Gastroesophageal sphincter (tissue), 4 donors: ENCODE measurements around the gene MCRIP2. TPM values are rescaled to one million over a fixed set of nuclear protein-coding genes. Genes with fewer than 3 reads are reported as not detected.
A peak's percentile ranks its signal among the peaks of the same experiment; 100 is the strongest.

Experiments
- ATAC-seq: fragments of 150-250 bp; one replicate; pipeline ENCODE4 v1.9.1; 2016; ENCODE audit warnings: mild to moderate bottlenecking, moderate library complexity
- H3K27ac ChIP-seq, 4 donors: fragments of 200-600 bp; sonication (generic) in 3 of 4; 1 replicate in 3 of 4; 2 replicates in 1 of 4; pipeline ENCODE4 v1.5.1; 2016 to 2019
- H3K27me3 ChIP-seq: fragments of 200-600 bp; sonication (generic); one replicate; pipeline ENCODE4 v1.5.1; 2019
- H3K36me3 ChIP-seq, 2 donors: fragments of 200-600 bp; sonication (generic); one replicate each; pipeline ENCODE4 v1.5.1; 2019; ENCODE audit warnings: control low read depth in 1 of 2
- H3K4me1 ChIP-seq, 3 donors: fragments of 200-600 bp; sonication (generic); 1 replicate in 2 of 3; 2 replicates in 1 of 3; pipeline ENCODE4 v1.5.1; 2016 to 2019; ENCODE audit warnings: control low read depth in 2 of 3
- H3K4me3 ChIP-seq, 2 donors: fragments of 200-600 bp; sonication (generic); one replicate each; pipeline ENCODE4 v1.5.1; 2019; ENCODE audit warnings: mild to moderate bottlenecking in 1 of 2, moderate library complexity in 1 of 2
- H3K9me3 ChIP-seq, 3 donors: fragments of 200-600 bp; sonication (generic); one replicate each; pipeline ENCODE4 v1.5.1; 2017 to 2019; ENCODE audit warnings: control low read depth in 2 of 3
- EP300 ChIP-seq: sonication (generic); formaldehyde crosslinking; IDR thresholded peaks from one replicate; pipeline ENCODE4 v1.6.1; 2017; ENCODE audit warnings: antibody characterized with exemption, mild to moderate bottlenecking
- POLR2A ChIP-seq, 2 donors: fragments of 450-650 bp; IDR thresholded peaks; one replicate each; pipeline ENCODE4 v1.6.1; 2017; ENCODE audit warnings: antibody characterized with exemption in 2 of 2, mild to moderate bottlenecking in 2 of 2, moderate library complexity in 1 of 2
- POLR2AphosphoS5 ChIP-seq: sonication (generic); formaldehyde crosslinking; IDR thresholded peaks from one replicate; pipeline ENCODE4 v1.6.1; 2017; ENCODE audit warnings: antibody characterized with exemption
- whole genome bisulfite sequencing, 2 donors: methylation state at CpG; one replicate each; pipeline ENCODE4 v1.1.5; 2018; ENCODE audit warnings: low coverage in 1 of 2; 5-methylcytosine and 5-hydroxymethylcytosine counted together
- total RNA-seq, 4 donors: library from RNA; depleted of rRNA; stranded (reverse); fragments of >200 nt; gene quantifications; one replicate each; pipeline ENCODE4 v1.1.0, GENCODE V29; 2016
- TF ChIP-seq, protein P1 (sequence below), 4 experiments: fragments of 200-600 bp in 2 of 4; fragments of 450-650 bp in 2 of 4; sonication (generic) in 1 of 4; IDR thresholded peaks; one replicate each; pipeline ENCODE4 v1.5.1; 2017 to 2019; ENCODE audit warnings: antibody characterized with exemption in 4 of 4, mild to moderate bottlenecking in 2 of 4, moderate library complexity in 2 of 4

Gene MCRIP2
- total RNA-seq, 4 donors from 2014 or later: 25.4 to 70.0 (median 51.9) TPM

DNA sequence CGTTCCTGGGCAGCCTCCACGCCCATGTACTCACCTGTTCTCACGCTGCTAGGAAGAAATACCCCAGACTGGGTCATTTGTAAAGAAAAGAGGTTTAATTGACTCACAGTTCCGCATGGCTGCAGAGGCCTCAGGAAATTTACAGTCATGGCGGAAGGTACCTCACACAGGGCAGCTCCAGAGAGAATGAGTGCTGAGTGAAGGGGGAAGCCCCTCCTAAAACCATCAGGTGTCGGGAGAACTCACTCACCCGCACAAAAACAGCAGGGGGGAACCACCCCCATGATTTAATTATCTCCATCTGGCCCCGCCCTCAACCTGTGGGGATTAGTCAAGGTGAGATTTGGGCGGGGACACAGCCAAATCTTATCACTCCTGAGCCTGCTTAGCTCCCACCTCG is 33.6 kb upstream of the MCRIP2 start:
- Histone ChIP-seq H3K4me1 (peaks cover 0 to 10% (median 2%) of the 10 kb centered on the region in 3 donors), H3K9me3 (no peaks in the 10 kb centered on the region), H3K27me3 (no peaks in the 10 kb centered on the region), H3K27ac (no peak overlapping the region), H3K36me3 (peaks cover 0 to 5% of the 10 kb centered on the region in 2 donors), H3K4me3 (no peak overlapping the region)
- TF ChIP-seq POLR2AphosphoS5: no peak
- no peak for TF ChIP-seq EP300
- TF ChIP-seq, protein P1, sequence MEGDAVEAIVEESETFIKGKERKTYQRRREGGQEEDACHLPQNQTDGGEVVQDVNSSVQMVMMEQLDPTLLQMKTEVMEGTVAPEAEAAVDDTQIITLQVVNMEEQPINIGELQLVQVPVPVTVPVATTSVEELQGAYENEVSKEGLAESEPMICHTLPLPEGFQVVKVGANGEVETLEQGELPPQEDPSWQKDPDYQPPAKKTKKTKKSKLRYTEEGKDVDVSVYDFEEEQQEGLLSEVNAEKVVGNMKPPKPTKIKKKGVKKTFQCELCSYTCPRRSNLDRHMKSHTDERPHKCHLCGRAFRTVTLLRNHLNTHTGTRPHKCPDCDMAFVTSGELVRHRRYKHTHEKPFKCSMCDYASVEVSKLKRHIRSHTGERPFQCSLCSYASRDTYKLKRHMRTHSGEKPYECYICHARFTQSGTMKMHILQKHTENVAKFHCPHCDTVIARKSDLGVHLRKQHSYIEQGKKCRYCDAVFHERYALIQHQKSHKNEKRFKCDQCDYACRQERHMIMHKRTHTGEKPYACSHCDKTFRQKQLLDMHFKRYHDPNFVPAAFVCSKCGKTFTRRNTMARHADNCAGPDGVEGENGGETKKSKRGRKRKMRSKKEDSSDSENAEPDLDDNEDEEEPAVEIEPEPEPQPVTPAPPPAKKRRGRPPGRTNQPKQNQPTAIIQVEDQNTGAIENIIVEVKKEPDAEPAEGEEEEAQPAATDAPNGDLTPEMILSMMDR (IDR thresholded peaks at IDR 0.05): no peak
- no peak for TF ChIP-seq POLR2A (IDR thresholded peaks at IDR 0.05)
- WGBS, 2 donors: 62 to 73% methylated on average over 2 to 5 of the region's 10 CpGs
- ATAC-seq: no peak

DNA sequence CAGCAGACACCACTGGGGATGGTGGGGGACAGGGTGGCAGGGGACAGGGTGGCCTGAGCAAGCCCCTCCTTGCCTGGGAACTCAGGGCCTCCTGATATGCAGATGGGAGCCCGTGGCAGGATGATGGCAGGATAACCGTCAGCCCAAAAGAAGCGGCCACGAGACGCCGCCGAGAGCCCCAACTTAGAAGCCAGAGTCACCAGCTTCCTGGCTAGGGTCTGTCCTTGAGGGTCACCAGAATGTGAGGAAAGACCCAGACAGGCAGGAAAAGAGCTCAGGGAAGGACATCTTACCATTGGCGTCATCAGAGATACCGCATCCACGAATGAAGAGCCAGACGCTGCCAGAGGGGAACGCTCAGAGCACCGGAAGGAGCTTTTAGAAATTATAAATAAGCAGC is 32.3 kb upstream of the MCRIP2 start:
- H3K36me3 ChIP-seq: peaks cover 0 to 12% of the 10 kb centered on the region in 2 donors
- no peak overlapping the region for H3K27ac ChIP-seq
- H3K4me1 ChIP-seq: peaks cover 0 to 10% (median 2%) of the 10 kb centered on the region in 3 donors
- WGBS, 2 donors: 96 to 100% methylated on average over 1 to 4 of the region's 13 CpGs
- H3K9me3 ChIP-seq: no peaks in the 10 kb centered on the region
- ATAC-seq: no peak
- H3K27me3 ChIP-seq: no peaks in the 10 kb centered on the region
- TF ChIP-seq, protein P1 (IDR thresholded peaks at IDR 0.05): no peak
- no peak for TF ChIP-seq POLR2AphosphoS5
- no peak for TF ChIP-seq POLR2A (IDR thresholded peaks at IDR 0.05)
- no peak for TF ChIP-seq EP300
- H3K4me3 ChIP-seq: no peak overlapping the region

DNA sequence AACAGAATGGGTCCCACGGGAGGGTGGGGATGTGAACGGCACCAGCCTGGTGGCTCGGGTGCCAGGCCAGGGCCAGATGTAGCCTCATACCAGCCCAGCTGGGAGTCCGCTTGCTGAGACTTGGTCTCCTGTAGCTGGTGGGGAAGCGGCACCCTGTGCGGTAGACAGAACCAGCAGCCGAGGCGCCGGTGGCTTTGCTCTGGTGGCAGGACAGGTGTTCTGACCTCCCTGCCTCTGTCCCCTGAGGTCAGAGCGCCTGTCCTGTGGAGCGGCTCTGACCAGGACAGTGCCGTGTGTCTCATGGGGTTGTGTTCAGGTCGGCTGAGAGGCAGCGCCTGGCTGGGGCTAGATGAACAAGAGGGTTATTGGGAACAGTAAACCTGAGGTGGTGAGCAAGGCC is 31.6 kb upstream of the MCRIP2 start:
- WGBS, 2 donors: 87% methylated on average over 3 of the region's 14 CpGs; no CpG with 5 or more reads in 1 of the 2 donors
- H3K27me3 ChIP-seq: no peaks in the 10 kb centered on the region
- no peaks in the 10 kb centered on the region for H3K9me3 ChIP-seq
- H3K4me3 ChIP-seq: no peak overlapping the region
- H3K27ac ChIP-seq: no peak overlapping the region
- no peak for TF ChIP-seq EP300
- TF ChIP-seq POLR2AphosphoS5: no peak
- no peak for TF ChIP-seq POLR2A (IDR thresholded peaks at IDR 0.05)
- TF ChIP-seq, protein P1 (IDR thresholded peaks at IDR 0.05): no peak
- H3K36me3 ChIP-seq: peaks cover 0 to 12% of the 10 kb centered on the region in 2 donors
- H3K4me1 ChIP-seq: peaks cover 0 to 10% (median 2%) of the 10 kb centered on the region in 3 donors
- ATAC-seq: no peak

DNA sequence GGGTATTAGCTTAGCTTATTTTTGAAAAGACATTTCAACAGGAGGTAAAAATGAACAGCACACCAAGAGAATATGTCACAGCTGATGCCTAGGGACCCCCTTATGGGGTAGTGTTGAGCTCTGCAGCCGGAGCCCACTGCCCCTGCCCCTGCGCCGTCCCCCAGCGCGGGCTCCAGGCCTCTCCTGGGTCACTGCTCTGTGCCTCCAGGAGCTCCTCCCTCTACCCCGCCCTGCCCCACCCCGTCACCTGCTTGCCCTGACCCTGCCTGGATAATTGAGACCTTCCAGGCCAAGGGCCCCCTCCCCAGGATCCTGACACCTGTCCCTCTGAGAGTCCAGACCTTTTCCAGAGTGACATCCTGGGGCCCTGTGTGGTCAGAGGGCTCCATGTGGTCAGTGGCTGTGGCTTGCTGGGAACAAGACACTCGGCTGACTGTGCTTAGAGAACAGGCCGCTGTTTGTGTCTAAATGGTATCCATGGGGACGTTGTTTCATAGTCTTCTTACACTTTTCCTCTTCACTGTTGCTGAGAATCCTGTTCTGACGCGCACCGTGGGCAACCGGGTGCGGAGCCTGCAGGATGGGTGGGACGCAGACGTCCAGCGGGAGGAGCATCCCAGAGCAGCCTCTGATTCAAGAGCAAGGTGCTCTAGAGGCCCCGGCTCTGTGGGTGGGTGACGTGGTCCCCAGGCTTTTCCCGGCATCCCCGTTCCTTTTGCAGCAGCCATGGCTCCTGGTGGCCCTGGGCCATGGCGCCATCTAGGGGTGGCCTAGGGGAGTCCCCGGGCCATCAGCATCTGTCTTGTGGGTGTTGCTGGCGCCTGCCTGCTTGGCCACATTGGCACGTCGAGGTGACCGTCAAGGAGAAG is 30.9 kb upstream of the MCRIP2 start:
- Histone ChIP-seq H3K4me3 (no peak overlapping the region), H3K9me3 (no peaks in the 10 kb centered on the region), H3K27ac (no peak overlapping the region), H3K27me3 (no peaks in the 10 kb centered on the region), H3K36me3 (peaks cover 0 to 7% of the 10 kb centered on the region in 2 donors), H3K4me1 (peaks cover 0 to 10% (median 2%) of the 10 kb centered on the region in 3 donors)
- WGBS, 2 donors: 100% methylated on average over 3 of the region's 28 CpGs; no CpG with 5 or more reads in 1 of the 2 donors
- ATAC-seq: peak; percentile 51
- TF ChIP-seq, protein P1 (IDR thresholded peaks at IDR 0.05): peak in 3 of 4 experiments; percentile 38 to 75 (median 54)
- TF ChIP-seq POLR2AphosphoS5: no peak

DNA sequence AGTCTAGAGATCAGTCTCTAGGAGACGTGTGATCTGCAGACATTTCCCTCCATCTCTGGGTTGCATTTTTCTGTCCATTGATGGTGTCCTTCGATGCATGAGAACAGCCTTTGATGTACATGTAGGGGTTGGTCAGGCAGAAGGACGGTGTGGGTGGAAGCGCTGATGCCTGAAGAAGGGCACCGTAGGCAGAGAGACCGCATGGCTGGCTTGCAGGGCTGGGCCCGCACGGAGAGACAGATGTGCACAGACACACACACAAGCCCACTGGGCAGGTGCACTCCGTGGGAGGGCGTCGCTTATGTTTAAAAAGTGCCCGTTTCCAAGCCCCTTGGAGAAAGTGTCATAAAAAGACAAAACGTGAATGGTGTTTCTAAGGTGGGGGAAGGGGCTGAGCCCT is 26.5 kb upstream of the MCRIP2 start:
- no peak for ATAC-seq
- H3K4me3 ChIP-seq: no peak overlapping the region
- TF ChIP-seq, protein P1 (IDR thresholded peaks at IDR 0.05): no peak
- no peak for TF ChIP-seq POLR2A (IDR thresholded peaks at IDR 0.05)
- H3K9me3 ChIP-seq: no peaks in the 10 kb centered on the region
- peaks cover 0 to 28% of the 10 kb centered on the region in 2 donors for H3K36me3 ChIP-seq
- no peak overlapping the region for H3K27ac ChIP-seq
- peaks cover 0 to 10% (median 2%) of the 10 kb centered on the region in 3 donors for H3K4me1 ChIP-seq
- WGBS, 2 donors: 86 to 91% methylated on average over 8 to 11 of the region's 13 CpGs
- H3K27me3 ChIP-seq: no peaks in the 10 kb centered on the region
